MCF 10A (cell line): ENCODE data around the gene SMIM32. TPM values are rescaled to one million over a fixed set of nuclear protein-coding genes. Genes with fewer than 3 reads are reported as not detected.

Experiments used
- BruUV-seq: library from RNA; stranded (reverse); fragments of 400-500 nt; replicated peaks from 2 replicates; lab custom pipeline; 2021; lab: Mats Ljungman, UMichigan
- CTCF ChIA-PET: fragments of 300-600 bp; sonication (Branson Sonifier 250); formaldehyde crosslinking; extraction: SDS; loops from one replicate; lab custom pipeline; 2021; ENCODE audit warnings: antibody characterized with exemption, inconsistent platforms; lab: Yijun Ruan, JAX
- POLR2A ChIA-PET: fragments of 300-600, 350-650 bp; sonication (Branson Sonifier 250); formaldehyde crosslinking; extraction: SDS; loops from one replicate; lab custom pipeline; 2020; ENCODE audit warnings: antibody characterized with exemption, inconsistent platforms; lab: Yijun Ruan, JAX
- DNase-seq: peaks from one replicate; pipeline ENCODE4 v3.0.0-alpha.2; 2018; ENCODE audit not compliant: unreplicated experiment
- H3K27ac Mint-ChIP-seq: one replicate; pipeline ENCODE4 v1.8.0; 2022; ENCODE audit warnings: mild to moderate bottlenecking, low read depth, mixed read lengths; ENCODE audit not compliant: unreplicated experiment
- H3K27me3 Mint-ChIP-seq: one replicate; pipeline ENCODE4 v1.8.0; 2022; ENCODE audit warnings: mixed read lengths; ENCODE audit not compliant: insufficient read depth, unreplicated experiment
- H3K36me3 Mint-ChIP-seq: one replicate; pipeline ENCODE4 v1.8.0; 2022; ENCODE audit warnings: mild to moderate bottlenecking, moderate library complexity, mixed read lengths; ENCODE audit not compliant: insufficient read depth, unreplicated experiment
- H3K4me1 Mint-ChIP-seq: one replicate; pipeline ENCODE4 v1.8.0; 2022; ENCODE audit warnings: mixed read lengths; ENCODE audit not compliant: insufficient read depth, unreplicated experiment
- H3K4me3 Mint-ChIP-seq: one replicate; pipeline ENCODE4 v1.8.0; 2022; ENCODE audit warnings: mild to moderate bottlenecking, moderate library complexity, mixed read lengths; ENCODE audit not compliant: unreplicated experiment
- H3K9me3 Mint-ChIP-seq: one replicate; pipeline ENCODE4 v1.8.0; 2022; ENCODE audit warnings: mixed read lengths; ENCODE audit not compliant: unreplicated experiment
- intact Hi-C: fragments of 100-400 bp; cut with micrococcal nuclease; formaldehyde crosslinking; loops from 2 replicates; pipeline ENCODE4 v1.14.1; 2022
- total RNA-seq: library from RNA; stranded (reverse); gene quantifications from 2 replicates; pipeline ENCODE4 v1.2.3, GENCODE V29; 2022
- TF ChIP-seq, protein P1 (sequence below): fragments of 200-600 bp; IDR thresholded peaks from one replicate; pipeline ENCODE4 v1.8.0; 2022; ENCODE audit warnings: antibody characterized with exemption, mild to moderate bottlenecking; ENCODE audit not compliant: unreplicated experiment

Gene SMIM32
- total RNA-seq, 1 experiment from 2014 or later = not detected

DNA sequence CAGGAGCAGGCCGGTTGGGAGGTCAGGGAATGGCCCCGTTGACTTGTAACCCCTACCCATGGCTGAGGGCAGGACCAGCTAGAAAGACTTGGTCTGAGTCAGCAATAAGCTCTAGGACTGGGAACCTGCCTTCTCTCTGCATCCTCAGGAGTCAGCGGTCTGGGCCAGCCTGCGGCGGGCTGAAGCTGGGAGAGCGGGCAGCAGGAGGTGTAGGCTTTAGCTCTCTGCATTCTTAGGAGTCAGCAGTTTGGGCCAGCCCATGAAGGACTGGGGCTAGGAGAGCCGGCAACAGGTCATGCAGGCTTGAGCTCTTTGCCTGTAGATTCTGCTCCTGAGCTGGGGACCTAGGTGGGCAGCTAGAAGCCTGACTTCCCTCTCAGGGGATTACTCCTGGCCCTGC lies 6.4 kb upstream of the SMIM32 start:
- POLR2A ChIA-PET = no interaction called here
- CTCF ChIA-PET = interaction anchor here (0.5 to 8.1 kb wide), 6 partner anchors 13 to 571 kb away, joined by 3 to 65 read pairs (median 4); no protein-coding TSS in a partner anchor
- peaks cover 15% of the 10 kb centered on the region for H3K27me3 Mint-ChIP-seq

DNA sequence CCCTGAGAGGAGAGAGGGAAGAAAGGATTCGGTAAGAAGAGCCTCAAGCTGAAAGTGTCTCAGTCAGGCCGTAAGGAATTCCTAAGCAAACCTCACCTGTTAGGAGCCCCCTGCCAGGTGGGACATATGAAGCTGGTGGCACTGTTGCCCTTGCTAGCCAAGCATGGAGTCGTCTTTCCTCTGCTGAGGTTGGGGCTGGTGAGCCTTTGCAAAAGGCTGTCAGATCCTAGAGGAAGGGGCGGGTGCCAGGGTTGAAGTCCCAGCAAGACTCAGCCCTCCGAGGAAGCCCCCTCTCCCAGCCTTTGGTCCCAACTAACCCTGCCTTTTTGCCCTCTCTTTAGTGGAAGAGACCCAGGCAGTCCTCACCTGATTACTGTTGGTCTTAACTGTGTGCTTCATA lies 5.5 kb upstream of the SMIM32 start:
- Mint-ChIP-seq H3K9me3 (no peaks in the 10 kb centered on the region), H3K4me3 (no peak overlapping the region), H3K36me3 (no peaks in the 10 kb centered on the region), H3K27me3 (peaks cover 25% of the 10 kb centered on the region), H3K27ac (no peak overlapping the region), H3K4me1 (no peaks in the 10 kb centered on the region)
- ChIA-PET POLR2A (no interaction called here), CTCF (interaction anchor here (0.6 to 8.1 kb wide), 3 partner anchors 14 to 274 kb away, joined by 3 to 65 read pairs (median 3); no protein-coding TSS in a partner anchor)
- DNase-seq = no peak
- TF ChIP-seq, protein P1, sequence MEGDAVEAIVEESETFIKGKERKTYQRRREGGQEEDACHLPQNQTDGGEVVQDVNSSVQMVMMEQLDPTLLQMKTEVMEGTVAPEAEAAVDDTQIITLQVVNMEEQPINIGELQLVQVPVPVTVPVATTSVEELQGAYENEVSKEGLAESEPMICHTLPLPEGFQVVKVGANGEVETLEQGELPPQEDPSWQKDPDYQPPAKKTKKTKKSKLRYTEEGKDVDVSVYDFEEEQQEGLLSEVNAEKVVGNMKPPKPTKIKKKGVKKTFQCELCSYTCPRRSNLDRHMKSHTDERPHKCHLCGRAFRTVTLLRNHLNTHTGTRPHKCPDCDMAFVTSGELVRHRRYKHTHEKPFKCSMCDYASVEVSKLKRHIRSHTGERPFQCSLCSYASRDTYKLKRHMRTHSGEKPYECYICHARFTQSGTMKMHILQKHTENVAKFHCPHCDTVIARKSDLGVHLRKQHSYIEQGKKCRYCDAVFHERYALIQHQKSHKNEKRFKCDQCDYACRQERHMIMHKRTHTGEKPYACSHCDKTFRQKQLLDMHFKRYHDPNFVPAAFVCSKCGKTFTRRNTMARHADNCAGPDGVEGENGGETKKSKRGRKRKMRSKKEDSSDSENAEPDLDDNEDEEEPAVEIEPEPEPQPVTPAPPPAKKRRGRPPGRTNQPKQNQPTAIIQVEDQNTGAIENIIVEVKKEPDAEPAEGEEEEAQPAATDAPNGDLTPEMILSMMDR = no peak
- intact Hi-C loops = no loop called here
- no TSS peak for BruUV-seq

More for the DNA sequence above, 6.4 kb upstream of the SMIM32 start:
- TF ChIP-seq, protein P1 = no peak
- Mint-ChIP-seq H3K4me3 (no peak overlapping the region), H3K9me3 (no peaks in the 10 kb centered on the region), H3K27ac (no peak overlapping the region), H3K36me3 (no peaks in the 10 kb centered on the region), H3K4me1 (no peaks in the 10 kb centered on the region)
- no TSS peak for BruUV-seq
- intact Hi-C loops = no loop called here
- DNase-seq = no peak

- Mint-ChIP-seq H3K27me3 (peaks cover 33% of the 10 kb centered on the region), H3K4me1 (no peaks in the 10 kb centered on the region), H3K4me3 (no peak overlapping the region), H3K27ac (no peak overlapping the region), H3K36me3 (no peaks in the 10 kb centered on the region), H3K9me3 (no peaks in the 10 kb centered on the region)
- no TSS peak for BruUV-seq
- TF ChIP-seq, protein P1 = no peak
- POLR2A ChIA-PET = no interaction called here
- CTCF ChIA-PET = interaction anchor here (0.6 to 8.1 kb wide), 3 partner anchors 11 to 274 kb away, joined by 3 to 65 read pairs (median 5); no protein-coding TSS in a partner anchor
- intact Hi-C loops = no loop called here
- no peak for DNase-seq
Observed at GRCh38 chr5:136197462-136198142, 4.6 kb upstream of the SMIM32 start.

DNA sequence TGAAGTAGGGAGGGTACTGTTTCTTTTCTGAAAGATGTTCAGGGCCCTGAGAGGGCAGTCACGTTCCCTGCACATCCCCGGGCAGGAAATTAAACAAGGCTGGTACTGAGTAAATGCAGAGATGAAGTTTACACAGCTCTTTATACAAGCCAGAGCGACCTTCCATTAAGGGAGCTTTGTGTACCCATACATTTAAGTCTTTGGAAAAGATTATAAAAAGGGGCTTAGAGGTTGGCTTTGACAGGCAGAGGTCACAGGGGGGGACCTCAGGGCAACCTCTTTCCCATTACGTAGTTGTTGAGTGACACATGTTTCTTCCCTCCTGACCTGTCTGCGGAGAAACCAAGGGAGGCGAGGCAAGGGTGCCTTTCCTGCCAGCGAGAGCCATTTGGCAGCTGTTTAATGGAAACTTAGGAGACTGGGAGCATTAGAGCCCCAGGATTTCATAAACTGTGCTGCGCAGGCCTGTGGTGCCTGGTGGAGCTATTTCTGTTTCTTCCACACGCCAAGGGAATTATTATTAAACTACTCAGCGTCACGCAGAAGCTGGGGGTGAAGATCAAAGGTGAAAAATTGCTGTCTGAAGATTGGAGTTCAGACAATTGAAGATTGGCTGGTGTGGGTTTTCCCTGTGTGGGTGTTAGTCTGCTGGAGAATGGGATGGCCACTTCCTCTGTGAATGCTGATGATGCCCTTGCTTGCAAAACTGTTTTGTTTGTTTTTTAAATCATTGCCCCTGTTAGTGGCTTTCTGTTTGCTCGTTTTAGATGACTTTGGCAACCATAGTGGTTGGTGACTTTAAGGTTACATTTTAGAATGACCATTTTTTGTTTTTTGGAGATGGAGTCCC lies 3.2 kb upstream of the SMIM32 start:
- Mint-ChIP-seq H3K27me3 (peaks cover 34% of the 10 kb centered on the region), H3K36me3 (no peaks in the 10 kb centered on the region), H3K4me1 (no peaks in the 10 kb centered on the region), H3K9me3 (no peaks in the 10 kb centered on the region), H3K27ac (no peak overlapping the region), H3K4me3 (no peak overlapping the region)
- BruUV-seq = no TSS peak
- DNase-seq = no peak
- intact Hi-C loops = no loop called here
- TF ChIP-seq, protein P1 = no peak
- ChIA-PET POLR2A (interaction anchor here (0.5 to 1.5 kb wide), 6 partner anchors 9 to 467 kb away, joined by 3 to 5 read pairs (median 4); no protein-coding TSS in a partner anchor), CTCF (interaction anchor here (0.6 to 2.7 kb wide), 6 partner anchors 8 to 557 kb away, joined by 3 to 14 read pairs (median 4); no protein-coding TSS in a partner anchor)
